ENCODE results near the gene FKBP1B.

DNA sequence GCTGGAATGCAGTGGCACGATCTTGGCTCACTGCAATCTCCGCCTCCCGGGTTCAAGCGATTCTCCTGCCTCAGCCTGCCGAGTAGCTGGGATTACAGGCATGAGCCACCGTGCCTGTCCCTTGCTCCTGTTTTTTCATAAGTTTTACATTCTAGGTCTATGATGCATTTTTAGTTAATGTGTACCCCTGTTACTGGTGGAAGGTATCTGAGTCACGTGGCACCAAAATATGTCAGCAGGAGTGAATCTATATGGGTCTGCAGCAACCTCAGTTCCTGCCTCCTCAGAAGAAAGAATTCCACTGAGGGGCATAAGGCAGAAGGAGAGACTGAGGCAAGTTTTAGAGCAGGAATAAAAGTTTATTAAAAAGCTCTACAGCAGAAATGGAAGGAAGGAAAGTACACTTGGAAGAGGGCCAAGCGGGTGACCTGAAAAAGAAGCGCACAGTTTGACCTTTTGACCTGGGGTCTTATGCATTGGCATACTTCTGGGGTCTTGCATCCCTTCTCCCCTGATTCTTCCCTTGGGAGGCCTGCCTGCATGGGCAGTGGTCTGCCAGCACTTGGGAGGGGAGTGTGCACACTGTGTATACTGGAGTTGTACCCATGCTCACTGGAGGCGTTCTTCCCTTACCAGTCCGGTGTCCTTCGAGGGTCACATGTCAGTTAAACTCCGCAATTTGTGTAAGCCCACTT lies 40.7 kb upstream of the FKBP1B start:
- TF ChIP-seq, protein P1, sequence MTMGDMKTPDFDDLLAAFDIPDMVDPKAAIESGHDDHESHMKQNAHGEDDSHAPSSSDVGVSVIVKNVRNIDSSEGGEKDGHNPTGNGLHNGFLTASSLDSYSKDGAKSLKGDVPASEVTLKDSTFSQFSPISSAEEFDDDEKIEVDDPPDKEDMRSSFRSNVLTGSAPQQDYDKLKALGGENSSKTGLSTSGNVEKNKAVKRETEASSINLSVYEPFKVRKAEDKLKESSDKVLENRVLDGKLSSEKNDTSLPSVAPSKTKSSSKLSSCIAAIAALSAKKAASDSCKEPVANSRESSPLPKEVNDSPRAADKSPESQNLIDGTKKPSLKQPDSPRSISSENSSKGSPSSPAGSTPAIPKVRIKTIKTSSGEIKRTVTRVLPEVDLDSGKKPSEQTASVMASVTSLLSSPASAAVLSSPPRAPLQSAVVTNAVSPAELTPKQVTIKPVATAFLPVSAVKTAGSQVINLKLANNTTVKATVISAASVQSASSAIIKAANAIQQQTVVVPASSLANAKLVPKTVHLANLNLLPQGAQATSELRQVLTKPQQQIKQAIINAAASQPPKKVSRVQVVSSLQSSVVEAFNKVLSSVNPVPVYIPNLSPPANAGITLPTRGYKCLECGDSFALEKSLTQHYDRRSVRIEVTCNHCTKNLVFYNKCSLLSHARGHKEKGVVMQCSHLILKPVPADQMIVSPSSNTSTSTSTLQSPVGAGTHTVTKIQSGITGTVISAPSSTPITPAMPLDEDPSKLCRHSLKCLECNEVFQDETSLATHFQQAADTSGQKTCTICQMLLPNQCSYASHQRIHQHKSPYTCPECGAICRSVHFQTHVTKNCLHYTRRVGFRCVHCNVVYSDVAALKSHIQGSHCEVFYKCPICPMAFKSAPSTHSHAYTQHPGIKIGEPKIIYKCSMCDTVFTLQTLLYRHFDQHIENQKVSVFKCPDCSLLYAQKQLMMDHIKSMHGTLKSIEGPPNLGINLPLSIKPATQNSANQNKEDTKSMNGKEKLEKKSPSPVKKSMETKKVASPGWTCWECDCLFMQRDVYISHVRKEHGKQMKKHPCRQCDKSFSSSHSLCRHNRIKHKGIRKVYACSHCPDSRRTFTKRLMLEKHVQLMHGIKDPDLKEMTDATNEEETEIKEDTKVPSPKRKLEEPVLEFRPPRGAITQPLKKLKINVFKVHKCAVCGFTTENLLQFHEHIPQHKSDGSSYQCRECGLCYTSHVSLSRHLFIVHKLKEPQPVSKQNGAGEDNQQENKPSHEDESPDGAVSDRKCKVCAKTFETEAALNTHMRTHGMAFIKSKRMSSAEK (CRISPR knock-in tag; IDR thresholded peaks at IDR 0.05; ENCODE audit: borderline replicate concordance) = no peak
- TF ChIP-seq ZNF219 (CRISPR knock-in tag; IDR thresholded peaks at IDR 0.05; ENCODE audit: borderline replicate concordance) (no peak), E2F5 (CRISPR knock-in tag; IDR thresholded peaks at IDR 0.05) (no peak), CTCF (IDR thresholded peaks at IDR 0.05) (no peak)
